ENCODE data around the gene LAMTOR3. TPM values are rescaled to one million over a fixed set of nuclear protein-coding genes. Genes with fewer than 3 reads are reported as not detected.
"Not testable (repeated sequence)": the region's sequence is repeated elsewhere in the genome, so short reads cannot be mapped to it uniquely, and the experiment has no call there.

LAMTOR3 gene
- total and polyA plus RNA-seq, 8 donors = 8.4 to 38.7 (median 19.5) TPM

DNA sequence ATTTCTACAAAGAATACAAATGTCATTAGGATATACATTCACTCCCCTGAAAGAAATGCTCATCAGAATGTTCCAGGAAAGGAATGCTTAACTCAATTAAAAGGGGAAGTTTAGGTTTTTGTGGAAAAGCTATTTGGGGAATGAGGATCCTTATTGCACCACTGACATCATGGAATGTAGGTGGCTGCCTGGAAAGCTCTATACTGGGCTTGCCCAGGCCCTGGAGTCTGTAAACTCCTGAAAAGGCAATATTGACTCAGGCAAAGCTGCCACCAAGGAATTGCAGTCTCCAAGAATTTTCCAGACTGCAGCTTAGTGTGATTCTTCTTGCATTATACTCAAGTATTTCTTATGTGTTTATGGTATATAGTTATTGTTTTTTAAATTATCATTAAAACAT, 61.9 kb downstream of the LAMTOR3 start:
- TF ChIP-seq, protein P1, sequence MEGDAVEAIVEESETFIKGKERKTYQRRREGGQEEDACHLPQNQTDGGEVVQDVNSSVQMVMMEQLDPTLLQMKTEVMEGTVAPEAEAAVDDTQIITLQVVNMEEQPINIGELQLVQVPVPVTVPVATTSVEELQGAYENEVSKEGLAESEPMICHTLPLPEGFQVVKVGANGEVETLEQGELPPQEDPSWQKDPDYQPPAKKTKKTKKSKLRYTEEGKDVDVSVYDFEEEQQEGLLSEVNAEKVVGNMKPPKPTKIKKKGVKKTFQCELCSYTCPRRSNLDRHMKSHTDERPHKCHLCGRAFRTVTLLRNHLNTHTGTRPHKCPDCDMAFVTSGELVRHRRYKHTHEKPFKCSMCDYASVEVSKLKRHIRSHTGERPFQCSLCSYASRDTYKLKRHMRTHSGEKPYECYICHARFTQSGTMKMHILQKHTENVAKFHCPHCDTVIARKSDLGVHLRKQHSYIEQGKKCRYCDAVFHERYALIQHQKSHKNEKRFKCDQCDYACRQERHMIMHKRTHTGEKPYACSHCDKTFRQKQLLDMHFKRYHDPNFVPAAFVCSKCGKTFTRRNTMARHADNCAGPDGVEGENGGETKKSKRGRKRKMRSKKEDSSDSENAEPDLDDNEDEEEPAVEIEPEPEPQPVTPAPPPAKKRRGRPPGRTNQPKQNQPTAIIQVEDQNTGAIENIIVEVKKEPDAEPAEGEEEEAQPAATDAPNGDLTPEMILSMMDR (IDR thresholded peaks at IDR 0.05) = no peak
- no peak for FAIRE-seq
- Histone ChIP-seq H3K9me3 (no peaks in the 10 kb centered on the region), H3K27me3 (no peaks in the 10 kb centered on the region), H3K36me3 (no peaks in the 10 kb centered on the region), H3K4me1 (peaks cover 13 to 21% (median 16%) of the 10 kb centered on the region in 3 donors), H3K27ac (no peak overlapping the region), H3K4me3 (no peak overlapping the region)
- ATAC-seq = peak; percentile 70 to 94 (median 85)
- peak in 1 of 6 donors; percentile 36 for DNase-seq
- intact Hi-C loops (cut with DNase I) = no loop called here

DNA sequence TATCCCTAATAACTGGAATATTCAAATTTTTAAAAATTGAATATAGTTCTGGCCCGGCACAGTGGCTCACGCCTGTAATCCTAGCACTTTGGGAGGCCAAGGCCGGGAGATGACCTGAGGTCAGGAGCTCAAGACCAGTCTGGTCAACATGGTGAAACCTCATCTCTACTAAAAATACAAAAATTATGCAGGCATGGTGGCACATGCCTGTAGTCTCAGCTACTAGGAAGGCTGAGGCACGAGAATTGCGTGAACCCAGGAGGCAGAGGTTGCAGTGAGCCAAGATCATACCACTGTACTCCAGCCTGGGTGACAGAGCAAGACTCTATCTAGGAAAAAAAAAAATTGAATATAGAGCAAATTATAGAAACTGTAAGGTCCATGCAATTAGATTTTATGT, 64.2 kb downstream of the LAMTOR3 start:
- H3K9me3 ChIP-seq; H3K27ac ChIP-seq; FAIRE-seq; H3K27me3 ChIP-seq; intact Hi-C loops (cut with DNase I); H3K36me3 ChIP-seq; DNase-seq; H3K4me3 ChIP-seq; ATAC-seq: not testable (repeated sequence)
- WGBS, 2 donors = 92 to 94% methylated on average over 5 of the region's 5 CpGs
- peaks cover 13 to 21% (median 16%) of the 10 kb centered on the region in 3 donors for H3K4me1 ChIP-seq

DNA sequence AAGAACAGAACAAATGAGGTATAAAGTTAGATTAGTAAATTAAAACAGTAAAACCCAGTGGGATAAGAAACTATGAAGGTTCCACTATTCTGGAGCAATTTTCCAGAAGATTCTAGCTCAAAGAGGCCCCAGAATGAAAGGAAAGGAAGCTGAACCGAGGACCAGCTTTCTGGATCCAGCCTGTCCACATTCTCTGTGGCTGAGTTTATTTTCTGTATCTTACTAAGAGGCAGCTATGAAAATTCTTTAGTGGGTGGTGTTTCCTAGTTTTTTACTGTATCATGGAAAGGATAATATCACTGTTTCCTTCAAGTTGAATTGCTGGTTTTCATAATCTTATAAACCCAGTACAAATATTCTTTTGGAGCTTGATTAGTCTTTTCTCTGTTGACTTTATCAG, 65.8 kb downstream of the LAMTOR3 start:
- H3K27ac ChIP-seq = no peak overlapping the region
- ATAC-seq (no peak), DNase-seq (no peak), FAIRE-seq (no peak)
- H3K36me3 ChIP-seq = no peaks in the 10 kb centered on the region
- no peak overlapping the region for H3K4me3 ChIP-seq
- H3K4me1 ChIP-seq = peaks cover 9 to 16% (median 11%) of the 10 kb centered on the region in 3 donors
- H3K27me3 ChIP-seq = no peaks in the 10 kb centered on the region
- WGBS, 2 donors = 48% methylated on average over 1 of the region's 1 CpG
- intact Hi-C loops (cut with DNase I) = no loop called here
- TF ChIP-seq, protein P1 (IDR thresholded peaks at IDR 0.05) = no peak
- H3K9me3 ChIP-seq = no peaks in the 10 kb centered on the region

Other genes starting within 250 kb of the LAMTOR3 start
- gene C4orf54, start 236.6 kb downstream of the LAMTOR3 start, total RNA-seq = under 1 TPM in 1 of 6 donors, not detected in 5; 0.03 TPM
- gene C4orf54, start 236.6 kb downstream of the LAMTOR3 start, polyA plus RNA-seq = under 1 TPM; under 0.01 TPM
- gene DAPP1, start 77.6 kb downstream of the LAMTOR3 start, total RNA-seq = 1 to 10 TPM in 2 of 6 donors, under 1 TPM in 4; 0.16 to 2.7 (median 0.54) TPM
- under 1 TPM; 0.09 to 0.19 TPM for gene DAPP1, start 77.6 kb downstream of the LAMTOR3 start, polyA plus RNA-seq
- gene DNAJB14, start 52.2 kb upstream of the LAMTOR3 start, total RNA-seq = 10 to 100 TPM; 10.1 to 23.7 (median 15.1) TPM
- gene DNAJB14, start 52.2 kb upstream of the LAMTOR3 start, polyA plus RNA-seq = 1 to 10 TPM; 3.6 to 8.3 TPM
- gene H2AZ1, start 55.8 kb upstream of the LAMTOR3 start, total RNA-seq = 10 to 100 TPM; 25.1 to 68.3 (median 43.7) TPM
- gene H2AZ1, start 55.8 kb upstream of the LAMTOR3 start, polyA plus RNA-seq = 10 to 100 TPM; 33.8 to 91.5 TPM